MCF 10A (cell line): ENCODE results near the gene C1QTNF12. TPM values are rescaled to one million over a fixed set of nuclear protein-coding genes. Genes with fewer than 3 reads are reported as not detected.

ENCODE experiments used
- BruUV-seq: library from RNA; stranded (reverse); fragments of 400-500 nt; replicated peaks from 2 replicates; lab custom pipeline; 2021; lab: Mats Ljungman, UMichigan
- CTCF ChIA-PET: fragments of 300-600 bp; sonication (Branson Sonifier 250); formaldehyde crosslinking; extraction: SDS; loops from one replicate; lab custom pipeline; 2021; ENCODE audit warnings: antibody characterized with exemption, inconsistent platforms; lab: Yijun Ruan, JAX
- POLR2A ChIA-PET: fragments of 300-600, 350-650 bp; sonication (Branson Sonifier 250); formaldehyde crosslinking; extraction: SDS; loops from one replicate; lab custom pipeline; 2020; ENCODE audit warnings: antibody characterized with exemption, inconsistent platforms; lab: Yijun Ruan, JAX
- DNase-seq: peaks from one replicate; pipeline ENCODE4 v3.0.0-alpha.2; 2018; ENCODE audit not compliant: unreplicated experiment
- H3K27ac Mint-ChIP-seq: one replicate; pipeline ENCODE4 v1.8.0; 2022; ENCODE audit warnings: mild to moderate bottlenecking, low read depth, mixed read lengths; ENCODE audit not compliant: unreplicated experiment
- H3K27me3 Mint-ChIP-seq: one replicate; pipeline ENCODE4 v1.8.0; 2022; ENCODE audit warnings: mixed read lengths; ENCODE audit not compliant: insufficient read depth, unreplicated experiment
- H3K36me3 Mint-ChIP-seq: one replicate; pipeline ENCODE4 v1.8.0; 2022; ENCODE audit warnings: mild to moderate bottlenecking, moderate library complexity, mixed read lengths; ENCODE audit not compliant: insufficient read depth, unreplicated experiment
- H3K4me1 Mint-ChIP-seq: one replicate; pipeline ENCODE4 v1.8.0; 2022; ENCODE audit warnings: mixed read lengths; ENCODE audit not compliant: insufficient read depth, unreplicated experiment
- H3K4me3 Mint-ChIP-seq: one replicate; pipeline ENCODE4 v1.8.0; 2022; ENCODE audit warnings: mild to moderate bottlenecking, moderate library complexity, mixed read lengths; ENCODE audit not compliant: unreplicated experiment
- H3K9me3 Mint-ChIP-seq: one replicate; pipeline ENCODE4 v1.8.0; 2022; ENCODE audit warnings: mixed read lengths; ENCODE audit not compliant: unreplicated experiment
- intact Hi-C: fragments of 100-400 bp; cut with micrococcal nuclease; formaldehyde crosslinking; loops from 2 replicates; pipeline ENCODE4 v1.14.1; 2022
- total RNA-seq: library from RNA; stranded (reverse); gene quantifications from 2 replicates; pipeline ENCODE4 v1.2.3, GENCODE V29; 2022
- TF ChIP-seq, protein P1 (sequence below): fragments of 200-600 bp; IDR thresholded peaks from one replicate; pipeline ENCODE4 v1.8.0; 2022; ENCODE audit warnings: antibody characterized with exemption, mild to moderate bottlenecking; ENCODE audit not compliant: unreplicated experiment

The C1QTNF12 gene
- total RNA-seq, 1 experiment from 2014 or later: 1.5 TPM

DNA sequence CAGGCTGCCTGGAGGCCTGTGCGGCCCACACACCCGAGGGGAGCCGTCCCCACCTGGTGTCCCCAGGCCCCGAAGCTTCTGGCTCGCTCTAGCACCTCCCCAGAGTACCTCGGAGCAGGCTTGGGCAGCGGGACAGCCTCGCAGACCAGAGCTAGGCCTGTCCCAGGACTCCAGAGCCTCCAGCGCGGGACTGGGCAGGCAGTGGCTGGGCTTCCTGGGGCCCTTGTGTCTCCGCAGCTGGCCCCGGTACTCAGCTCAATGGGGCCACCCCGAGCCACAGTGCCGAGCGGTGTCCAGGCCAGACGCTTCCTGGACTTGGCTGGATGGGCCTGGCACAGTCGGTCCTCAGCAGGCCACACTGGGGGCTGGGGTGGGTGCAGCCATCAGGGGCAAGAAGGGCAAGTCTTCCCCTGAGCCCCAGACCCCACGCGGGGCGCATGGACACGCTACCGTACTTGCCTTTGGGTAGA, 38.6 kb upstream of the C1QTNF12 start:
- intact Hi-C loops: no loop called here
- Mint-ChIP-seq H3K27me3 (no peaks in the 10 kb centered on the region), H3K27ac (no peak overlapping the region), H3K4me1 (peaks cover 6% of the 10 kb centered on the region), H3K4me3 (no peak overlapping the region), H3K36me3 (no peaks in the 10 kb centered on the region), H3K9me3 (no peaks in the 10 kb centered on the region)
- CTCF ChIA-PET: interaction anchor here (1.1 kb wide), 1 partner anchor 163 kb away, joined by 4 read pairs; no protein-coding TSS in a partner anchor
- DNase-seq: no peak
- POLR2A ChIA-PET: interaction anchor here (0.7 to 1.8 kb wide), 2 partner anchors 14 to 35 kb away, joined by 3 read pairs; no protein-coding TSS in a partner anchor
- TF ChIP-seq, protein P1, sequence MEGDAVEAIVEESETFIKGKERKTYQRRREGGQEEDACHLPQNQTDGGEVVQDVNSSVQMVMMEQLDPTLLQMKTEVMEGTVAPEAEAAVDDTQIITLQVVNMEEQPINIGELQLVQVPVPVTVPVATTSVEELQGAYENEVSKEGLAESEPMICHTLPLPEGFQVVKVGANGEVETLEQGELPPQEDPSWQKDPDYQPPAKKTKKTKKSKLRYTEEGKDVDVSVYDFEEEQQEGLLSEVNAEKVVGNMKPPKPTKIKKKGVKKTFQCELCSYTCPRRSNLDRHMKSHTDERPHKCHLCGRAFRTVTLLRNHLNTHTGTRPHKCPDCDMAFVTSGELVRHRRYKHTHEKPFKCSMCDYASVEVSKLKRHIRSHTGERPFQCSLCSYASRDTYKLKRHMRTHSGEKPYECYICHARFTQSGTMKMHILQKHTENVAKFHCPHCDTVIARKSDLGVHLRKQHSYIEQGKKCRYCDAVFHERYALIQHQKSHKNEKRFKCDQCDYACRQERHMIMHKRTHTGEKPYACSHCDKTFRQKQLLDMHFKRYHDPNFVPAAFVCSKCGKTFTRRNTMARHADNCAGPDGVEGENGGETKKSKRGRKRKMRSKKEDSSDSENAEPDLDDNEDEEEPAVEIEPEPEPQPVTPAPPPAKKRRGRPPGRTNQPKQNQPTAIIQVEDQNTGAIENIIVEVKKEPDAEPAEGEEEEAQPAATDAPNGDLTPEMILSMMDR: no peak
- no TSS peak for BruUV-seq

GRCh38 chr1:1284221-1285101, 37.9 kb upstream of the C1QTNF12 start:
- no peaks in the 10 kb centered on the region for H3K36me3 Mint-ChIP-seq
- H3K27ac Mint-ChIP-seq: no peak overlapping the region
- no peak for DNase-seq
- no peaks in the 10 kb centered on the region for H3K27me3 Mint-ChIP-seq
- peaks cover 6% of the 10 kb centered on the region for H3K4me1 Mint-ChIP-seq
- intact Hi-C loops: no loop called here
- no peaks in the 10 kb centered on the region for H3K9me3 Mint-ChIP-seq
- TF ChIP-seq, protein P1: no peak
- ChIA-PET CTCF (interaction anchor here (1.1 kb wide), 1 partner anchor 162 kb away, joined by 4 read pairs; no protein-coding TSS in a partner anchor), POLR2A (interaction anchor here (0.7 to 1.8 kb wide), 3 partner anchors 7 to 34 kb away, joined by 3 to 4 read pairs (median 3); no protein-coding TSS in a partner anchor)
- no TSS peak for BruUV-seq
- H3K4me3 Mint-ChIP-seq: no peak overlapping the region

DNA sequence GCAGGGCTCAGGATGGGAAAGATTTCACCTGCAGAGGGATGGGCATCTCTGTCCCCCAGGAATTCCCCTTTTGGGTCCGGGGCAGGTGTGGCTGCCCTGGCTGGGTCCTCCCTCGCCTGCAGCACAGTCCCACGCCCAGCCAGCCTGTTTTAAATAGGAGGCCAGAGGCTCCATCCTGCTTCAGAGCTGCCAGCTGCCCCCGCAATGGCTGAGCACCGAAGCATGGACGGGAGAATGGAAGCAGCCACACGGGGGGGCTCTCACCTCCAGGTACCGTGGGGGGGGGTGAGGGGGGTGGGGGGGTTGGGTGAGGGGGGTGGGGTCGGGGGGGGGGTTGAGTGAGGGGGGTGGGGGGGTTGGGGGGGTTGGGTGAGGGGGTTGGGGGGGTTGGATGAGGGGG, 37.3 kb upstream of the C1QTNF12 start:
- H3K4me3 Mint-ChIP-seq: no peak overlapping the region
- H3K9me3 Mint-ChIP-seq: no peaks in the 10 kb centered on the region
- intact Hi-C loops: no loop called here
- no peaks in the 10 kb centered on the region for H3K27me3 Mint-ChIP-seq
- DNase-seq: peak; percentile 40
- ChIA-PET POLR2A (interaction anchor here (0.9 kb wide), 2 partner anchors 8 to 10 kb away, joined by 3 to 4 read pairs; partner anchors contain the start of gene UBE2J2), CTCF (no interaction called here)
- peaks cover 6% of the 10 kb centered on the region for H3K4me1 Mint-ChIP-seq
- no peak overlapping the region for H3K27ac Mint-ChIP-seq
- H3K36me3 Mint-ChIP-seq: no peaks in the 10 kb centered on the region
- TF ChIP-seq, protein P1: no peak
- BruUV-seq: no TSS peak

DNA sequence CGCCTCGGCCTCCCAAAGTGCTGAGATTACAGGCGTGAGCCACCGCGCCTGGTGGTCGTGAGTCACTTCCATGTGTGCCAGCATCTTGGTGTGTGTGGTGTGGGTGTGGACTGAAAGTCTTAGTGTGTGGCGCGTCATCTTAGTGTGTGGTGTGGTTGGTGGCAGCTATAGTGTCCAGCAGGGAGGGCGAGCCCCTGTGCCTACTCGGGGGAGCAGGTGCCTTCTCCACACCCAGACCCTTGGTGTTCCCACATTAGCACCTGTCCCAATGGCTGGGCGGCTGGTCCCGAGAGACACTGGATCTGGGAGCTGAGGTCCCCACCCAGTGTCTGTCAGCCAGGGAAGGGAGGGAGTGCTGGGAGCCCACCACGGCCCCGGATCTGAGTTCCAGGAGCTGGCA, 36.5 kb upstream of the C1QTNF12 start:
- H3K4me3 Mint-ChIP-seq: no peak overlapping the region
- POLR2A ChIA-PET: interaction anchor here (0.9 kb wide), 1 partner anchor 9 kb away, joined by 3 read pairs; the partner anchor contains the start of gene UBE2J2
- H3K27me3 Mint-ChIP-seq: no peaks in the 10 kb centered on the region
- H3K27ac Mint-ChIP-seq: no peak overlapping the region
- peak; percentile 45 for DNase-seq
- H3K4me1 Mint-ChIP-seq: peaks cover 6% of the 10 kb centered on the region
- intact Hi-C loops: no loop called here
- no TSS peak for BruUV-seq
- no peaks in the 10 kb centered on the region for H3K9me3 Mint-ChIP-seq
- no peaks in the 10 kb centered on the region for H3K36me3 Mint-ChIP-seq
- TF ChIP-seq, protein P1: no peak
- CTCF ChIA-PET: interaction anchor here (1.3 to 1.4 kb wide), 2 partner anchors 9 to 161 kb away, joined by 3 to 7 read pairs; no protein-coding TSS in a partner anchor
